Right cardiac atrium (tissue), 5 donors: ENCODE measurements around the gene TMEM200C. TPM values are rescaled to one million over a fixed set of nuclear protein-coding genes. Genes with fewer than 3 reads are reported as not detected.
A peak's percentile ranks its signal among the peaks of the same experiment; 100 is the strongest.

Experiments
- ATAC-seq, 2 donors: fragments of 200-7000 bp; cut with Tn5 transposase; one replicate each; pipeline versions ENCODE4 v1.8.0 to v1.9.1; 2020; ENCODE audit warnings: moderate library complexity in 2 of 2, mild to moderate bottlenecking in 1 of 2
- DNase-seq, 3 donors: peaks; one replicate each; pipeline ENCODE4 v3.0.0-alpha.2; 2020
- H3K27ac ChIP-seq: one replicate; pipeline ENCODE4 v1.5.1; 2013; ENCODE audit warnings: mild to moderate bottlenecking, low read length, control low read depth, moderate library complexity
- H3K27me3 ChIP-seq: one replicate; pipeline ENCODE4 v1.6.1; 2013; ENCODE audit not compliant: control insufficient read depth, insufficient read depth
- H3K4me1 ChIP-seq: one replicate; pipeline ENCODE4 v1.6.1; 2013; ENCODE audit warnings: low read length; ENCODE audit not compliant: control insufficient read depth, insufficient read depth
- H3K4me3 ChIP-seq: one replicate; pipeline ENCODE4 v1.5.1; 2013; ENCODE audit warnings: low read length, control low read depth
- H3K9me3 ChIP-seq: one replicate; pipeline ENCODE4 v1.6.1; 2013; ENCODE audit warnings: low read length; ENCODE audit not compliant: control insufficient read depth
- WGBS: extraction: QIAGEN DNeasy Blood & Tissue Kit; methylation state at CpG from one replicate; pipeline ENCODE4 v1.1.7; 2013; 5-methylcytosine and 5-hydroxymethylcytosine counted together
- intact Hi-C, 4 donors: fragments of 100-400 bp; cut with DNase I; formaldehyde crosslinking; loops; one replicate each; pipeline versions ENCODE4 v1.11.0 to v1.14.0; 2022 to 2023
- long read RNA-seq, 4 donors: library from polyadenylated mRNA; unstranded; transcript quantifications; one replicate each; pipeline ENCODE4 v2.0.0, GENCODE V29; 2020 to 2021
- polyA plus RNA-seq: library from polyadenylated mRNA; stranded (reverse); fragments of 200-250 nt; gene quantifications from one replicate; pipeline ENCODE4 v1.2.3, GENCODE V29; 2013
- total RNA-seq, 4 donors: library from RNA; stranded (reverse); fragmentation: NEBNext Ultra II Directional; extraction: Animal tissue kit (Norgen Biotek cat#: 25700); gene quantifications; one replicate each; pipeline ENCODE4 v1.2.1, GENCODE V29; 2021
- donor health status: healthy with polysubstance abuse.
- donor health status: DM: no; HTN: yes; CAD: no.
- donor health status: DM: no; HTN: no; CAD: no.
- donor health status: DM: no; HTN: yes; CAD: no; lungs with severe emphysema.
- donor health status: DM: yes; HTN: yes; CAD: no.

TMEM200C gene
- total RNA-seq, result 1 to 10 TPM; 4.2 to 8.4 (median 6.1) TPM
- polyA plus RNA-seq, result 1.1 TPM
- long read RNA-seq, donor 1, partial matches to known transcripts, result 2 of 3 reads
- long read RNA-seq, donor 1, other reads (novel, unspliced or antisense), result 0 of 3 reads
- long read RNA-seq, donor 2, full-length matches to known transcripts, result 1 of 3 reads
- long read RNA-seq, donor 2, partial matches to known transcripts, result 2 of 3 reads
- long read RNA-seq, donor 2, other reads (novel, unspliced or antisense), result 0 of 3 reads
- long read RNA-seq, donor 3, partial matches to known transcripts, result 0 of 2 reads
- long read RNA-seq, donor 3, other reads (novel, unspliced or antisense), result 2 of 2 reads
- long read RNA-seq, donor 4, full-length matches to known transcripts, result 2 of 4 reads
- long read RNA-seq, donor 4, partial matches to known transcripts, result 1 of 4 reads
- long read RNA-seq, donor 4, other reads (novel, unspliced or antisense), result 1 of 4 reads

DNA sequence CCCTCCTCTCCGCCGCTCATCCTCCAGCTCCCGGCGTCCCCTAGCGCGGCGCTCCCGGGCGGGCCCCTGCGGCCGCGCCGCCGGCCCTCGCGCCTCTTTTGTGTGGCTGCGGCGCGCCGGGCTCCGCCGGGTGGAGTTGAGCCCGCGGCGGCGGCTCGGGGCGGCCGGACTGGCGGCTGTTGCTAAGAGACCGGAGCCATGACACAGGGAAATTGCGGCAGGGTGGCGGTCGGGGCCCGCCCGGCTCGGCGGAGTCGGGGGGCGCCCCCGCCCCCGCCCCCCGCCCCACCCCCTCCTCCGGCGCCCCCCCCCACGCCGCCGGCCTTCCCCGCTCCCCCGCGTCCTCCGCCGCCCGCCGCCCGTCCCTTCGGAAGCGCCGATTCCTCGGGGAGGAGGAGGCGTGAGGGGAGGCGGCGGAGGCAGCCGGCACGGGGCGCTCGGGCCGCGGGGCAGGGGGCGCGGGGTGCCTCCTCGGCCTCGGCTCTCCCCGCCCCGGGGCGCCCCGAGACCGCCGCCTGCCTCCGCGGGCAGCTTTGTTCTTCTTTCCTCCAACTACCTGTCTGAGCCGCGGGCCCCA is at the start of gene TMEM200C:
Gene TMEM200C, minus strand, starts transcription at position 224 of the 577 bp plus-strand sequence. CDS start 3,459 bp downstream, outside the sequence.
- intact Hi-C loops, result loop anchor here in 1 of 4 donors (10.0 kb wide), 1 partner anchor 239 kb away; no protein-coding TSS in a partner anchor
- H3K27me3 ChIP-seq, result no peaks in the 10 kb centered on the region

DNA sequence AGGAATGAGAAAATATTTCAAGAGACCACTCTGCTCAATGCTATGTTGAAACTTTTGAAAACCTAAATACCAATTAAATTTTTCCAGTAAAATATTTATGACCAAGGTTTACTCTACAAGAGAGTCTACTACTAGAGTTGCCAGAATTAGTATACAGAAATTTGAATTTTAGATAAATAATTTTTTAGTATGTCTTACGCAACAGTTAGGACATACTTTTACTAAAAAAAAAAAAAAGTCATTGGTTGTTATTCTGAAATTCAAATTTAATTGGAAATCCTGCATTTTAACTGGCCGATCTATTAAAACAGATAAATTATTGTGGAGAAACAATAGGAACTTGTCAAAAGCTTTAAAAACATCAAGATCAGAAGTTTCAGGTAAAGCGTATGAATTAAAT is 49.1 kb upstream of the TMEM200C start:
- H3K27ac ChIP-seq, result no peak overlapping the region
- no peaks in the 10 kb centered on the region for H3K9me3 ChIP-seq
- WGBS, result 96% methylated on average over 3 of the region's 3 CpGs
- DNase-seq, result no peak
- no peak overlapping the region for H3K4me3 ChIP-seq
- H3K4me1 ChIP-seq, result no peaks in the 10 kb centered on the region
- intact Hi-C loops, result no loop called here
- H3K27me3 ChIP-seq, result no peaks in the 10 kb centered on the region
- no peak for ATAC-seq

More for the DNA sequence above, at the start of gene TMEM200C:
- DNase-seq (peak; percentile 50 to 68 (median 60)), ATAC-seq (peak; percentile 10 to 32)
- under 1% methylated on average over 75 of the region's 83 CpGs for WGBS
- Histone ChIP-seq H3K4me1 (no peaks in the 10 kb centered on the region), H3K27ac (peak within 1 kb of the TSS; percentile 32), H3K9me3 (no peaks in the 10 kb centered on the region), H3K4me3 (peak within 1 kb of the TSS; percentile 77)

DNA sequence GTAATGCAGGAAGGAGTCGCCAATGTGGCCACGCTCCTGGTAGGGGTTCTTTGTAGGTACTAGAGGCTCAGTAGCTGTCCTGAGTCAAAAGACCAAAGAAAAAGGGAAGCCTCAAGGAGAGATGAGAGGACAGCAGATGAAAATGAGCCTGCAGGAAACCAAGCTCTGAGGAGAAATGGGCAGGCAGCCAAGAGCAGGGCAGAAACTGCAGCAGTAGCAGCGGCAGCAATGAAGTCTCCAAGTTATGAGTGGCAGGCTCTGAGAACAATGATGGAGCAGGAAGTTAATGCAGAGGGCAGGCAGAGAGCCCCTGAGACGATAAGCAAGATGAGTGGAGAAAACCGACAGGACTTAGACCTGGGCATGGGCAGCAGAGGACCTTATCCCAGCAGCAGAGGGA is 48.2 kb upstream of the TMEM200C start:
- H3K27ac ChIP-seq, result no peak overlapping the region
- H3K27me3 ChIP-seq, result no peaks in the 10 kb centered on the region
- WGBS, result 40% methylated on average over 5 of the region's 5 CpGs
- no peak for ATAC-seq
- H3K9me3 ChIP-seq, result no peaks in the 10 kb centered on the region
- H3K4me3 ChIP-seq, result no peak overlapping the region
- DNase-seq, result peak; percentile 31 to 64 (median 53)
- intact Hi-C loops, result no loop called here
- no peaks in the 10 kb centered on the region for H3K4me1 ChIP-seq

DNA sequence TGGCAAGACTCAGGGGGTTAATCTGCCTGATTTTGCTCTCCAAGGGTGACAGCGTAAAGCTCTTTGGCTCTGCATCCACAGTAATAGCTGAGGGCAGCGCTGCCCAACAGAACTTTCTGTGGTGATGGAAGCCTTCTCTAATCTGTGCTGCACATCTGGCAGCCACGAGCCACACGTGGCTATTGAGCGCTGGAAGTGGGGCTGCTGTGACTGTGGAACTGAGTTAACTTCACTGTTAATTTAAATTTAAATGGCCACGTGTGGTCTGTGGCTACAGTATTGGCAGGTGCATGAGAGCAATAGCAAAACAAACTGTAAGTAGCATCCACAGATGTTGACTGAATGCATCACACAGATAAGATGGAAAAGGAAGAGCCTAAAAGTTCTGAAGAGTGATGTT is 47.3 kb upstream of the TMEM200C start:
- Histone ChIP-seq H3K4me1 (no peaks in the 10 kb centered on the region), H3K4me3 (no peak overlapping the region), H3K27ac (no peak overlapping the region), H3K9me3 (no peaks in the 10 kb centered on the region), H3K27me3 (no peaks in the 10 kb centered on the region)
- ATAC-seq (no peak), DNase-seq (no peak)
- WGBS, result 66% methylated on average over 6 of the region's 6 CpGs
- intact Hi-C loops, result no loop called here

DNA sequence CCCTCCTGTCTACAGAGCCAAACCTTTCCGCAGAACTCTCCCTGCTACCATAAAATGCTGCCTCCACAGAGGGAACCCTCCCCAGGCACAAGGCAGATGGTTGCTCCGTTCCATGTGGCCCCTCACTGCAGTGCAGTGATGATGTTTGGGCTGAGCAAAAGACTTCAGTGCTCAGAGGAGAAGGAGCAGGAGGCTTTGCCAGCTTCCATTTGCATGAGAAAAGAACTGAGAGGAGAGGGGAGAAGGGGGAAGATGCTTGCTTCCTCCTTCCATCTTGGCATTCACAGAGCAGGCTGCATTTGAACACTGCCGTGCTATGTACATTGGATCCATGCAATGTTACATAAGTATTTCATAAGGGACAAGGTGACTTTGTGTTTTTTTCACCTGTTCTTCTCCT is 46.6 kb upstream of the TMEM200C start:
- Histone ChIP-seq H3K4me3 (no peak overlapping the region), H3K4me1 (no peaks in the 10 kb centered on the region), H3K27me3 (no peaks in the 10 kb centered on the region), H3K9me3 (no peaks in the 10 kb centered on the region), H3K27ac (no peak overlapping the region)
- intact Hi-C loops, result no loop called here
- no peak for ATAC-seq
- DNase-seq, result no peak
- 58% methylated on average over 3 of the region's 3 CpGs for WGBS

DNA sequence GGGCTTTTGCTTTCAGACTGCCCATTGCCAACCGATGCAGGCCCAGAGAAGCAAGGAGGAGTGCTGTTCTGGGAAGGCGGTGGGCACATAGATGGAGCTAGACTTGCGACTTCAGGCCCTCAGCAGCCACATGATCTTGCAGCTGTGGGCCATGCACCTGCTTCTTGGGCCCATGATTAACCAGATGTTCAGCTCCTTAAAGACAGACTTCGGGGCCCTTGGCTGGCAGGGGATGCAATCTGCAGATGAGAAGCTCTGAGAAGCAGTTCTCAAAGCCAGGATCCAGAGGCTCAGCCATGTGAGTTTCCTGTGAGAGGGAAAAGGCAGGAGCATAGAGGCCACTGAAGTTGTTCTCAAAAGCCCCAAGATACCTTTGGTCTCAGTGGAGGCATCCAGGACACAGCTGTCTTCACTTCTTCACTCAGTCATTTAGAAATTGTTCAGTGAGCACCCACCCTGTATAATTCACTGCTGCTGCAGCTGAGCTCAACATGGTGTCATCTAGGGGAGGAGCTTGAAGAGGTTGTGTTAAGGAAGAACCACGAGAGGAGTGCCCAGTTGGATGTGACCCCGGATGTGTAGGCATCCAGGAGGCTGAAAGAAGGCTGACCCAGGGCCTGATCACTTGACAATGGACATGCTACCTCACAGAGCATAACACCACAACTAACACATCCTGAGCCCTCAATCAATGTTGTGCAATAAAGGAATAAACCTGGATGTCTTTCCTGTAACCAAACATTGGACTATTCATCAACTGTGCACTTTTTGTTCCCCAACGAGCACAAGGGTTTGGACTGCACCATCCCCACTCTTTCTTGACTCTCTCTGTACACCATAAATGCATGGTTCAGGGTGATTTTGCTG is 44.7 kb upstream of the TMEM200C start:
- WGBS, result 86% methylated on average over 7 of the region's 7 CpGs
- no peak overlapping the region for H3K4me3 ChIP-seq
- DNase-seq (no peak), ATAC-seq (no peak)
- no peak overlapping the region for H3K27ac ChIP-seq
- intact Hi-C loops, result no loop called here
- no peaks in the 10 kb centered on the region for H3K9me3 ChIP-seq
- H3K4me1 ChIP-seq, result no peaks in the 10 kb centered on the region
- H3K27me3 ChIP-seq, result no peaks in the 10 kb centered on the region

DNA sequence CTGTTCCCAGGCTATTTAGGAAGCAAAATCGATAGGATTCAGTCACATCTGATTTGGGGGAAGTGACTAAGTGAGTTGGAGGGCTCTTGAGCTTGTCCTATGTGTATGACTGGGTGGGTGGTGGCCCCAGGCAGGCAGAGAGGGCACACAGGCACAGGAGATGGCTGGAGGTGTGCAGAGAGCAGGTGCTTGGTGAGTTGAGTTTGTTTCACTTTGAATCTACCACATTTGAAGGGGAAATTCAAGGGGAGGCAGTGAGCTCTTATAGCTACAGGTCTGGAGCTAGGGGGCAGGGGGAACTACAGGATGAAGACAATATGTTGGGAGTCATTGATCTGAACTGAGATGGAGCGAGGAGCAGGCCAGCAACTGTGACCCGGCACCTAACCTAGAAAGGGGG is 42.5 kb upstream of the TMEM200C start:
- Histone ChIP-seq H3K4me1 (no peaks in the 10 kb centered on the region), H3K27ac (no peak overlapping the region), H3K4me3 (no peak overlapping the region), H3K9me3 (no peaks in the 10 kb centered on the region), H3K27me3 (no peaks in the 10 kb centered on the region)
- WGBS, result 86% methylated on average over 3 of the region's 3 CpGs
- ATAC-seq (no peak), DNase-seq (no peak)
- intact Hi-C loops, result no loop called here

DNA sequence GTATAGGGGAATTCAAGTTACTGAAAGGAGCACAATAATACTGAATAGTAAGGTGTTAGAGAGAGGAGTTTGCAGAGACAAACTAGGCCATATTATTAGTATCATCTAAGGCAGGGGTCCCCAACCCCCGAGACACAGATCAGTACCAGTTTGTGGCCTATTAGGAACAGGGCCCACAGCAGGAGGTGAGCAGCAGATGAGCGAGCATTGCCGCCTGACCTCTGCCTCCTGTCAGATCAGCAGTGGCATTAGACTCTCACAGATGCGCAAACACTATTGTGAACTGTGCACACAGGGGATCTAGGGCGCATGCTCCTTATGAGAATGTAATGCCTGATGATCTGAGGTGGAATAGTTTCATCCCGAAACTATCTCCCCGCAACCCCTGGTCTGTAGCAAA is 41.8 kb upstream of the TMEM200C start:
- H3K27me3 ChIP-seq, result no peaks in the 10 kb centered on the region
- ATAC-seq (no peak), DNase-seq (no peak)
- 92% methylated on average over 7 of the region's 7 CpGs for WGBS
- H3K4me1 ChIP-seq, result no peaks in the 10 kb centered on the region
- H3K4me3 ChIP-seq, result no peak overlapping the region
- intact Hi-C loops, result no loop called here
- no peak overlapping the region for H3K27ac ChIP-seq
- H3K9me3 ChIP-seq, result no peaks in the 10 kb centered on the region

DNA sequence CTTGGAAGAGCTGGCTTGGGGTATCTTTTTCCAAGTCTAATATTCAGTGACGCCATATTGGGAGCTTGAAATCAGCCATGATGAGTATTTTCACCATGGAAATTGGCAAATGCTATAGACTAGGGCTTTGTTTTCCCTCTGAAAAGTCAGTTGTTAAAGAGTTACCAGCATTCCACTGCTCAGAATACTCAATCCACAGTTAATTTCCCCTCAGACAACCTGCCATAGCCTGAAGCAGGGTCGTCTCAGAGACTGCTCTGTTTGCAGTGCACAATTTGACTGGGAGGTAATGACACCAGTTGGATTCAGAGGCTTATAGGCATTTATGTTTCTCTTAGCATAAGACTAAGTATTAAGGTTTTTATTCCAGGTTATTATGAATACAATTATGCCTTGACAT is 35.5 kb upstream of the TMEM200C start:
- 68% methylated on average over 2 of the region's 2 CpGs for WGBS
- DNase-seq (no peak), ATAC-seq (no peak)
- no peak overlapping the region for H3K27ac ChIP-seq
- no peaks in the 10 kb centered on the region for H3K9me3 ChIP-seq
- no peaks in the 10 kb centered on the region for H3K27me3 ChIP-seq
- intact Hi-C loops, result no loop called here
- no peaks in the 10 kb centered on the region for H3K4me1 ChIP-seq
- no peak overlapping the region for H3K4me3 ChIP-seq

DNA sequence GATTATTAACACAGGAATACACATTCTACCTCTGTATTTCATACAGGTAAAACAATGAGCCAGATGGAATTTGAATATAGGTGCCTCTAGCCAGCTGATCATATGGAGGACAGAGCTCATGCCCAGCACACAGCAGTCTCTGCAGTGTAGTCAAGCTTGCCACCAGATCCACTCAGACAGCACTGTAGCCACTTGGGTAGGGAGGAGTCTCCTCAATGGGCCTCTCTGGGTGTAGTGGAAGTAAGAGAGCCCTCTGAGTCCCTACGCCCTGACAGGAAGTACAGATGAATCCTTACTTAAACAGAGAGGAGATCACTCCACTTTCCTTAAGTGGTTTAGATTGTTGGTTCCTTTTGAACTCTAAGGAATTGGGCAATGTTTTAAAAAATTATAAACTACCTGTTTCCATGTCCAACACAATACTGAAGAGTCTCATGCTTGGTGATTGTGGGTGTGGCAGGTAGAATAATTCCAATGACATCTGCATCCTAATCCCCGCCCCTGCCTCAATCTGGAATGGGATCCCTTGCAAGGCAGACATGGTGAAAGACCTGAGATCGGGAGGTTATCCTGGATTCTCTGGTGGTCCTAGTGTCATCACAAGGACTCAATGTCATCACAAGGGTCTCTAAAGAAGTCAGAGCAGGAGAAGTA is 23.0 kb upstream of the TMEM200C start:
- Histone ChIP-seq H3K4me1 (no peaks in the 10 kb centered on the region), H3K27me3 (no peaks in the 10 kb centered on the region), H3K27ac (no peak overlapping the region), H3K4me3 (no peak overlapping the region), H3K9me3 (no peaks in the 10 kb centered on the region)
- 77% methylated on average over 3 of the region's 3 CpGs for WGBS
- ATAC-seq, result no peak
- DNase-seq, result no peak
- intact Hi-C loops, result no loop called here
